Panc1 (cell line): ENCODE results near the gene BAIAP3.

ENCODE experiments used
- CTCF ChIP-seq: fragments of 450-650 bp; IDR thresholded peaks from 2 replicates; pipeline ENCODE4 v1.5.1; 2017; ENCODE audit warnings: mild to moderate bottlenecking
- POLR2AphosphoS5 ChIP-seq: IDR thresholded peaks from 2 replicates; pipeline ENCODE4 v1.6.1; 2012; ENCODE audit warnings: mild to moderate bottlenecking, low read depth, low read length, moderate library complexity
- REST ChIP-seq, 2 experiments: IDR thresholded peaks; 2 replicates each; pipeline ENCODE4 v1.6.1; 2011 to 2012; ENCODE audit warnings: low read depth in 2 of 2, control low read depth in 1 of 2, low read length in 1 of 2, mild to moderate bottlenecking in 1 of 2, moderate library complexity in 1 of 2; ENCODE audit not compliant: insufficient read depth in 1 of 2
- SIN3A ChIP-seq: IDR thresholded peaks from 2 replicates; pipeline ENCODE4 v1.6.1; 2012; ENCODE audit warnings: low read depth, mild to moderate bottlenecking, low read length, moderate library complexity, borderline replicate concordance; ENCODE audit not compliant: insufficient read depth
- TCF7L2 ChIP-seq: IDR thresholded peaks from 2 replicates; pipeline ENCODE4 v1.6.1; 2011; ENCODE audit warnings: mild to moderate bottlenecking, low read depth, low read length, inconsistent platforms

GRCh38 chr16:1395444-1396031 is 62.1 kb downstream of the BAIAP3 start:
- no peak for TF ChIP-seq REST (IDR thresholded peaks at IDR 0.05; ENCODE audit: insufficient read depth in 1 of 2, low read depth in 2 of 2, low read length in 1 of 2)
- TF ChIP-seq POLR2AphosphoS5: no peak
- TF ChIP-seq CTCF: no peak
- no peak for TF ChIP-seq SIN3A
- no peak for TF ChIP-seq TCF7L2
